ENCODE measurements around the gene OR5D13.

DNA sequence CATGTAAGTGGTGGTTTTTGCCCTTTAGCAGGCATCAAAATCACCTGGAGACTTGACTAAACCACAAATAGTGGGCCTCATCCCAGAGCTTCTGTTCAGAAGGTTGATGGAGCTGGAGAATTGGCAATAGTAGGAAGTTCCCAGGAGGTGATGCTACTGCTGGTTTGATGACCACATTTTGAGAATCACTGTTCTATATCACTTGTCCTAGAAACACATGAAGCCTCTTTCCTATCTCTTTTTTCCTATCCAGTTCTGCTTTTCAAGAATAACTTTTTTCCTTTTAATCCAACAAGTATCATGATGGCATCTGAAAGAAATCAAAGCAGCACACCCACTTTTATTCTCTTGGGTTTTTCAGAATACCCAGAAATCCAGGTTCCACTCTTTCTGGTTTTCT lies at the start of gene OR5D13:
- TF ChIP-seq, protein P1, sequence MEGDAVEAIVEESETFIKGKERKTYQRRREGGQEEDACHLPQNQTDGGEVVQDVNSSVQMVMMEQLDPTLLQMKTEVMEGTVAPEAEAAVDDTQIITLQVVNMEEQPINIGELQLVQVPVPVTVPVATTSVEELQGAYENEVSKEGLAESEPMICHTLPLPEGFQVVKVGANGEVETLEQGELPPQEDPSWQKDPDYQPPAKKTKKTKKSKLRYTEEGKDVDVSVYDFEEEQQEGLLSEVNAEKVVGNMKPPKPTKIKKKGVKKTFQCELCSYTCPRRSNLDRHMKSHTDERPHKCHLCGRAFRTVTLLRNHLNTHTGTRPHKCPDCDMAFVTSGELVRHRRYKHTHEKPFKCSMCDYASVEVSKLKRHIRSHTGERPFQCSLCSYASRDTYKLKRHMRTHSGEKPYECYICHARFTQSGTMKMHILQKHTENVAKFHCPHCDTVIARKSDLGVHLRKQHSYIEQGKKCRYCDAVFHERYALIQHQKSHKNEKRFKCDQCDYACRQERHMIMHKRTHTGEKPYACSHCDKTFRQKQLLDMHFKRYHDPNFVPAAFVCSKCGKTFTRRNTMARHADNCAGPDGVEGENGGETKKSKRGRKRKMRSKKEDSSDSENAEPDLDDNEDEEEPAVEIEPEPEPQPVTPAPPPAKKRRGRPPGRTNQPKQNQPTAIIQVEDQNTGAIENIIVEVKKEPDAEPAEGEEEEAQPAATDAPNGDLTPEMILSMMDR (IDR thresholded peaks at IDR 0.05): no peak
- no peak for TF ChIP-seq POLR2A (IDR thresholded peaks at IDR 0.05)
